ENCODE data around the gene COL4A1. TPM values are rescaled to one million over a fixed set of nuclear protein-coding genes. Genes with fewer than 3 reads are reported as not detected.

COL4A1 gene
- total RNA-seq, 2 experiments from 2014 or later = 0.06 to 0.12 TPM

DNA sequence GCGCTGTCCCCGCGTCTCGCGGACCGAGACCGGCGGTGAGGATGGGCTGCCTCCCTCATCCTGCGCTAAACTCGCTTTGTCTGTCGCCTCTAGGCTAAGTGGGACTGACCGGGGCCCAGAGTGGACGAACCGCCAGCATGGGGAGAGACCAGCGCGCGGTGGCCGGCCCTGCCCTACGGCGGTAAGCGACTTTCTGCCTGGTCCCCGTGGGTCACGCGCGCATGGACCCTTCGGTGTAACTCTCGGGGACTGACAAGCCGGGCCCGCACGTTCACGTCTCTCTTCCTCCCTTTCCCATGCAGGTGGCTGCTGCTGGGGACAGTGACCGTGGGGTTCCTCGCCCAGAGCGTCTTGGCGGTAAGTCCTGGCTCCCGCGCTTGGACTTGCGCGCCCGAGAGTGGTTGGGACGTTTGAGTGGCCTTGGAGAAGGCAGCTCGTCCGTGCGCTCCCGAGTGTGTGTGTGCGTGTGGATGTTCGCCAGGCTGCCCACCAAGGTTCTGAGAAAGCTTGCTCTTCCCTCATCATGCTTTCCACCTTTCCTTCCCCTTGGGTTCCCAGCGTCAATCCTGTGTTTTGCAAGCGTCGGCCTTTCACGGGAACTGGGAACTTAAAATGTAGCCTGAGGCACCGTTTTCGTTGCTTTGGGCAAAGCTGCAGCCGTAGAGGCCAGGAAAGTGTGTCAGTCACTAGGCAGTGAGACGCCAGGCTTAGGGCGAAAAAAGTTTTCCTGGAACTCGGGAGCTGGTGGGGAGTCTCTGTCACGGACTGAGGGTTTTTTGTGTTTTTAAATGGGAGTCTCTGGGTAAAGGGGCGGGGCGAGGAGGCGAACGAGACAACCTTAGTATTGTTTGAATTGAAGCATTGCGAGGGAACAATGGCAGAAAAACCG is 1.1 kb upstream of the COL4A1 start:
- Mint-ChIP-seq H3K9me3 (no peaks in the 10 kb centered on the region), H3K4me1 (peaks cover 3% of the 10 kb centered on the region), H3K4me3 (no peak overlapping the region), H3K27ac (no peak overlapping the region), H3K36me3 (ENCODE audit: low read depth) (no peaks in the 10 kb centered on the region), H3K27me3 (peaks cover 80% of the 10 kb centered on the region)
- ChIA-PET CTCF (interaction anchor here (0.6 kb wide), 1 partner anchor 1756 kb away, joined by 3 read pairs; no protein-coding TSS in a partner anchor), POLR2A (no interaction called here)
- DNase-seq = no peak

DNA sequence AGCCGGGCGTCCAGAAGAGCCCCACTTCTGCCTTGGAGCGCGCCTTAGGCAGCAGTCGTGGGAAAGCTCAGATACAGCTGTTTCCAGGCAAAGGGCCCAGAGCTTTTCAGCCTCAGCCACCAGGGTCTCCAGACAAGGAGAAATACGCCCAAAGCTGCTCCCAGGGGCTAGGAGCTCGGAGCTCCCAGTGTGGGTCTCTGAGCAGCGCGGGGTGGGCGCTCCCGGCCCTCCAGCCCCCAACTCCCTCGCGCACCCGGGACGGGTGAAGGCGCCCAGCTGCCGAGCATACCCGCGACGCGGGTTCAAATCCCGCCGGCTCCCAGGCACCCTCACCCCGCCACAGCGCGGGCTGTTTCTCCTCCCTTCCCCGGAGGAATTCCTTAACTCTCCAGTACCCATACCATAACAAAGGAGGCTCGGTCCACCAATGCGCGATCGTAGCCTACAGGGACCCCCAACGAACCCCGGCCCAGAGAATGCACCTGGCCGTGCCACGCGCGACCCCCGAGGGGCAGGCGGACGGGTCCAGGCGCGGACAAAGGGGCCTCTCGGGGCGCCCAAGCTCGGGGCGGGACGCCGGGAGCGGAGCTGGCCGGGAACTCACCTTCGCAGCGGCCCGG is 507 bp downstream of the COL4A1 start:
- H3K36me3 Mint-ChIP-seq (ENCODE audit: low read depth) = no peaks in the 10 kb centered on the region
- DNase-seq = no peak
- H3K27me3 Mint-ChIP-seq = peaks cover 83% of the 10 kb centered on the region
- H3K4me3 Mint-ChIP-seq = no peak overlapping the region
- no peak overlapping the region for H3K27ac Mint-ChIP-seq
- ChIA-PET POLR2A (interaction anchor here (0.6 kb wide), 1 partner anchor 10 kb away, joined by 3 read pairs; no protein-coding TSS in a partner anchor), CTCF (interaction anchor here (1.2 kb wide), 1 partner anchor 15 kb away, joined by 4 read pairs; no protein-coding TSS in a partner anchor)
- peaks cover 3% of the 10 kb centered on the region for H3K4me1 Mint-ChIP-seq
- no peaks in the 10 kb centered on the region for H3K9me3 Mint-ChIP-seq

GRCh38 chr13:110305949-110306339 is 1.0 kb downstream of the COL4A1 start:
- Mint-ChIP-seq H3K27me3 (peaks cover 82% of the 10 kb centered on the region), H3K4me1 (peaks cover 3% of the 10 kb centered on the region), H3K27ac (no peak overlapping the region), H3K9me3 (no peaks in the 10 kb centered on the region), H3K36me3 (ENCODE audit: low read depth) (no peaks in the 10 kb centered on the region), H3K4me3 (no peak overlapping the region)
- DNase-seq = no peak
- POLR2A ChIA-PET = interaction anchor here (0.6 kb wide), 1 partner anchor 10 kb away, joined by 3 read pairs; no protein-coding TSS in a partner anchor
- CTCF ChIA-PET = interaction anchor here (1.2 kb wide), 1 partner anchor 14 kb away, joined by 4 read pairs; no protein-coding TSS in a partner anchor

- ChIA-PET POLR2A (interaction anchor here (0.6 kb wide), 1 partner anchor 9 kb away, joined by 3 read pairs; no protein-coding TSS in a partner anchor), CTCF (interaction anchor here (1.2 kb wide), 1 partner anchor 14 kb away, joined by 4 read pairs; no protein-coding TSS in a partner anchor)
- Mint-ChIP-seq H3K27ac (no peak overlapping the region), H3K9me3 (no peaks in the 10 kb centered on the region), H3K4me1 (peaks cover 3% of the 10 kb centered on the region), H3K27me3 (peaks cover 78% of the 10 kb centered on the region), H3K36me3 (ENCODE audit: low read depth) (no peaks in the 10 kb centered on the region), H3K4me3 (no peak overlapping the region)
- DNase-seq = no peak
Observed at GRCh38 chr13:110305544-110305943, 1.4 kb downstream of the COL4A1 start.

- no peaks in the 10 kb centered on the region for H3K9me3 Mint-ChIP-seq
- H3K4me1 Mint-ChIP-seq = peaks cover 3% of the 10 kb centered on the region
- H3K36me3 Mint-ChIP-seq (ENCODE audit: low read depth) = no peaks in the 10 kb centered on the region
- H3K27me3 Mint-ChIP-seq = peaks cover 77% of the 10 kb centered on the region
- DNase-seq = no peak
- ChIA-PET CTCF (no interaction called here), POLR2A (no interaction called here)
- no peak overlapping the region for H3K4me3 Mint-ChIP-seq
- no peak overlapping the region for H3K27ac Mint-ChIP-seq
Observed at GRCh38 chr13:110305001-110305400, 2.0 kb downstream of the COL4A1 start.

DNA sequence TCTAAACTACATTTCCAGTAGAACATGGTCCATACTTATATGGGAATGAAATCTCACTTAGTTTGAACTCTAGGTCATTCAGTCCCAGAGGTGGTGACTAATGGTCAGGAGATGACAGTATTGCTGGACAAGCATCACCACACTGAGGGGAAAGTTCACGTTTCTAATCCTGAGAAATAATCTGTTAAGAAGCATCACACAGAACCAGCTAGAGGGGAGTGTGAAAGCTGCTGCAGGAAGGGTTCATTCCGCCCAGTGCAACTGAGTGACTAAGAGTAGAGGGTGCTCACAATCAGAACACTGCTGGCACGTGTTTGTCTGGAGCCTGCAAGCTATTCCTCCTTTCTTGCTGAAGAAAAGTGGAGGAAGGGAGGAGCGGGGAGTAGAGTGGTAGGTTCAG is 2.7 kb downstream of the COL4A1 start:
- H3K27ac Mint-ChIP-seq = no peak overlapping the region
- CTCF ChIA-PET = no interaction called here
- DNase-seq = no peak
- H3K9me3 Mint-ChIP-seq = no peaks in the 10 kb centered on the region
- H3K36me3 Mint-ChIP-seq (ENCODE audit: low read depth) = no peaks in the 10 kb centered on the region
- H3K27me3 Mint-ChIP-seq = peaks cover 73% of the 10 kb centered on the region
- H3K4me3 Mint-ChIP-seq = no peak overlapping the region
- POLR2A ChIA-PET = no interaction called here
- H3K4me1 Mint-ChIP-seq = peaks cover 3% of the 10 kb centered on the region

- no peak for DNase-seq
- Mint-ChIP-seq H3K4me3 (no peak overlapping the region), H3K36me3 (ENCODE audit: low read depth) (no peaks in the 10 kb centered on the region), H3K4me1 (peaks cover 3% of the 10 kb centered on the region), H3K27ac (no peak overlapping the region), H3K9me3 (no peaks in the 10 kb centered on the region), H3K27me3 (peaks cover 71% of the 10 kb centered on the region)
- POLR2A ChIA-PET = no interaction called here
- CTCF ChIA-PET = no interaction called here
Observed at GRCh38 chr13:110303644-110304043, 3.3 kb downstream of the COL4A1 start.

DNA sequence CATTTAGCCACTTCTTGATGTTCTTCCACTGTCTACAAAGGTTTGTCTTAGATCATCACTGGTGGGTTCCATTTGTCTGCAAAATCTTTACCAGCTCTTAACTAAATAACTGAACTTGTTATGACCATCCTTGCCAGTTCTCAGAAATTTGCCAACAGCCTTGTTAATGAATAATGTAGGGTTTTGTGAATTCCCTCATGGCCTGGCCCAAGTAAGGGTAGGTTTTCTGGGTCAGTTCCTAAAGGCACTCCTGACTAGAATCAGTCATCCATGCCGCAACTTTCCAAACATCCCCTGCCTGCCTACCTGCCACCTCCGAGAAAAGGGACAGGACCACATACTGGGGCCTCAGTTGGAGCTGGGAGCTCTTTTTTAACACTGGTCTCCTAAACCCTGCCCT is 4.0 kb downstream of the COL4A1 start:
- H3K4me1 Mint-ChIP-seq = peaks cover 6% of the 10 kb centered on the region
- H3K4me3 Mint-ChIP-seq = no peak overlapping the region
- no peaks in the 10 kb centered on the region for H3K9me3 Mint-ChIP-seq
- no peaks in the 10 kb centered on the region for H3K36me3 Mint-ChIP-seq (ENCODE audit: low read depth)
- H3K27ac Mint-ChIP-seq = no peak overlapping the region
- ChIA-PET CTCF (no interaction called here), POLR2A (no interaction called here)
- peaks cover 70% of the 10 kb centered on the region for H3K27me3 Mint-ChIP-seq
- no peak for DNase-seq

GRCh38 chr13:110301606-110302553 is 5.1 kb downstream of the COL4A1 start:
- CTCF ChIA-PET = interaction anchor here (0.6 kb wide), 1 partner anchor 36 kb away, joined by 4 read pairs; no protein-coding TSS in a partner anchor
- DNase-seq = no peak

GRCh38 chr13:110301083-110301482 is 5.9 kb downstream of the COL4A1 start:
- Mint-ChIP-seq H3K27me3 (peaks cover 69% of the 10 kb centered on the region), H3K9me3 (no peaks in the 10 kb centered on the region), H3K4me1 (peaks cover 6% of the 10 kb centered on the region), H3K4me3 (no peak overlapping the region), H3K36me3 (ENCODE audit: low read depth) (no peaks in the 10 kb centered on the region), H3K27ac (no peak overlapping the region)
- POLR2A ChIA-PET = no interaction called here
- no peak for DNase-seq
- CTCF ChIA-PET = no interaction called here

More at GRCh38 chr13:110301606-110302553, 5.1 kb downstream of the COL4A1 start:
- Mint-ChIP-seq H3K4me3 (no peak overlapping the region), H3K27ac (no peak overlapping the region), H3K4me1 (peaks cover 6% of the 10 kb centered on the region), H3K9me3 (no peaks in the 10 kb centered on the region), H3K27me3 (peaks cover 73% of the 10 kb centered on the region), H3K36me3 (ENCODE audit: low read depth) (no peaks in the 10 kb centered on the region)
- POLR2A ChIA-PET = no interaction called here

GRCh38 chr13:110300090-110300815 is 6.7 kb downstream of the COL4A1 start:
- DNase-seq = no peak
- no peaks in the 10 kb centered on the region for H3K36me3 Mint-ChIP-seq (ENCODE audit: low read depth)
- no peak overlapping the region for H3K27ac Mint-ChIP-seq
- no peaks in the 10 kb centered on the region for H3K9me3 Mint-ChIP-seq
- H3K4me3 Mint-ChIP-seq = no peak overlapping the region
- CTCF ChIA-PET = interaction anchor here (0.8 kb wide), 1 partner anchor 9 kb away, joined by 3 read pairs; no protein-coding TSS in a partner anchor
- POLR2A ChIA-PET = no interaction called here
- H3K27me3 Mint-ChIP-seq = peaks cover 66% of the 10 kb centered on the region
- peaks cover 3% of the 10 kb centered on the region for H3K4me1 Mint-ChIP-seq

DNA sequence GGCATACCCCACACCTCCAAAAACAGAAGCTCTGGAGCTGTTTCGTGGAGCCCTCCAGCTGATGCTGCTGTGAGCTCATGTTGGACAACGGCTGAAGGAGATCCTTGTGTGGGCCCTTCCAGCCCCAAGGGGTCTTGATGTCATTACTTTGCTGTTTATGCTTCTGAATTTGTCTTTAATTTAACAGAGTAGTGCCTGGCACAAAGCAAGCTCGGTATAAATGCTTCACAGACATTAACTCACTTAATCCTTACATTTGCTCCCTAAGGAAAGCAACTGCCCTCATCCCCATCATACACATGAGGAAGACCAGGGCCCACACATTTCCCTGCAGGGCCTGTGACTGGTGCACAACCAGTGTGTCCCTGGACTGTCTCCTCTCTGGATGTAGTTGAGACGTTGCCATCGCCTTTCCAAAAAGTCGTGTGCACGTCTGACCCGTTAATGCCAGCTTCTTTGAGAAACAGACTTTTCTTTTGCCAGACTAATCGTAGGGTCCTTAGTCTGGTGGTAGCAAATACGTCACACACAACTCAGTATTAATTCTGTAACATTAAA is 7.6 kb downstream of the COL4A1 start:
- Mint-ChIP-seq H3K27me3 (peaks cover 59% of the 10 kb centered on the region), H3K4me1 (peaks cover 3% of the 10 kb centered on the region), H3K36me3 (ENCODE audit: low read depth) (no peaks in the 10 kb centered on the region), H3K27ac (no peak overlapping the region), H3K4me3 (no peak overlapping the region), H3K9me3 (no peaks in the 10 kb centered on the region)
- DNase-seq = no peak
- ChIA-PET POLR2A (no interaction called here), CTCF (interaction anchor here (0.8 kb wide), 1 partner anchor 10 kb away, joined by 3 read pairs; no protein-coding TSS in a partner anchor)
